Activated gamma-delta T cell treated with anti-CD3 and anti-CD28 coated beads, Interleukin-2, amount 50 U/mL, for 16 hours (primary cell): ENCODE measurements around the gene HCN1.

Experiments used
- DNase-seq: peaks from one replicate; pipeline ENCODE4 v3.0.0-alpha.2; 2020; ENCODE audit warnings: low read depth

Gene HCN1

DNA sequence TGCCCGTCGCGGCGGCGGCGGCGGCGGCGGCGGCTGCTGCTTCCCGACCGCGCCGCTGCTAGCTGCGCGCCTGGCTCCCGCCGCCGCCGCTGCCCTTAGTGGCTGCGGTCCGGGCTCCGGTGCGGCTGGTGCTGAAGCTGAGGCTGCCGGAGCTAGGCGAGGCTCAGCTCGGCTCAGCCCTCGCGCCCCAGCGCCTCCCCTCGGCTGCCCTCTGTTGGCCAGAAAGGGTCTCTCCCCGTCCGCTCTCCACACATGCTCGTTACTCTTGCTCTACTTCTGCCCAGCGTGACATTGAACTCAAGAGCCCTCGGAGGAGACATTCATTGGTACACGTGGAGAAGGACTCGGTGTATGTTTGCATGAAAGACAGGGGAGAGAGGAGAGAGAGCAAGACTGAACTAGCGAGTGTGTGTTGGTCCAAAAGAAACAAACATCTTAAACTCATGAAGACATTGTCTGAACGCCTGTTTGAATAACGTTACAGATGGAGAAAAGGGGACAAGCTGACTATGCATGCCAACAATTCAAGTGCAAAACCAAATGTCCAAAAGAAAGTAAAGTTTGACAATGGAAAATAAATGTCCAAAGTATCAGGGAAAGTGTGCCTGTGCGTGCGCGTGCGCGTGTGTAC, at the start of gene HCN1:
Gene HCN1, minus strand, starts transcription at position 175 of the 631 bp plus-strand sequence.
- DNase-seq, result no peak

DNA sequence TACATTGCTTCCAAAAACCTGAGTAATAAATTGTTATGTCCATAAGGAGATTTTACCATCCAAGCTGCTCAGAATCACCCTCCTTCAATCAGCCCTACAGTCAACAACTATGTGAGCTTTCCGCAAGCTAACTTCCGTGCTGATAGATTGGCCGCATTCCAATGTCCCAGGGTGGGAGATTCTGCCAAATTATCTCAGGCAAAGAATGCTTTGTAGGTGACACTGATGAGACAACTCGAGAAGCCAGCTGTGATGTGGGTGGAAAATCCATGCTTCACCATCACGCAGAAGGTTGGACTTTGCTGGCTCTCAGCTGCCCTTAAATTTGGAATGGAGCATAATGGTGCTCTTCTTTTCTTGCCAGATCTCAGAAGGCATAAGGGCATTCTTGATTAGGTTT, 44.9 kb upstream of the HCN1 start:
- no peak for DNase-seq

DNA sequence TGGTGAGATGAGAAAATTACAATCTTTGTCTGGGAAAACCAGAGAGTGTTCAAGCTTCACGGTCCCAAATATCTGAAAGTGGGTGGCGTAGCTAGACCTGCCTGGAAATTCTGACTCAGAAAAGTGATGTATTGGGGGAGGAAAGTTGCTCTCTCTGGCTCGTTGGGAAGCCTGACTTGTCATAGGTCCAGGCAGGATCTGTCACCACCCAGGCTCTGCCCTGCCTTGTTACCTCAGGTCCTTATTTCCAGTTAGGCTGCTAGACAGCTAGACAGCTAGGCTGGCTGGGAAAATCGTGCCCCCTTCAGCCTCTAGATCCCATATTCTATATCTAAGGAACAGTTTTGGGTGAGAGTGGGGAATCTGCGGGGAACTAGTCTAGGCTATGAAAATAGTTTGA, 41.0 kb upstream of the HCN1 start:
- DNase-seq, result no peak

DNA sequence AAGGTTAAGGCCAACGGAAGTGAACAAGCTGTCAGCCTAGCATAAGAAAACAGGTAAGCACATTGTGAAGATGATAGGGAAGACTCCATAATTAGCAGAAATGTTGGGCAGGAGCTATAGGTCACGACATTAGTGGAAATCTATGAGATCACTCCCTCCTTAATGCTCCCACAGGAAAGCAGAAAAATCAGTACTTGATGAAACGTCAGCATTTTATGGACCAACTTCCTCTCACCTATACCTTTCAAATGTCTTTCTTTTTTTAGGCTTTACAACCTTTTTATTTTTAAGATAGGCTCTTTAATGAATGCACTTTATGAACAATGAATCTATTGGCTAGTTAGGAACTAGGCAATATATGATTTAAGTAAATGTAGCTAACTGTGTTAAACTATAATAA, 29.4 kb upstream of the HCN1 start:
- no peak for DNase-seq

DNA sequence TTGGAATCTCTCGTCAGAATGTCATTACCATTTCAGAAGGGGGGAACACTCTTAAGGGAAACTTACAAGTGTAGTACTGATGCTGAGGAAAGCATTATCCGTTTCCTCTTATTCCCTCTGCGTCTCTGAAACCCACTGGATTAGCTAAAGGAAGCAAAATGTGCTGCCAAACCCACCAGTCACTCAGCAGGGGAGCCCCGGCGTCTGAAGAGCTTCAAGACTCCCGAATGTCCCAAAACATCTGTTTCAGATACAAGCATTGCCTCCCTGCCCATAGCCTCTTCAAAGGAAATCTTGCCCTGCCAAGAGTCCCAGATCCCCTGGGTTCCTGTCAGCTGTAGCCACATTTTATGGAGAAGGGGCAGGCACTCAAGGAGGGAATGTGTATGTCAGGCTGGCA, 1.0 kb upstream of the HCN1 start:
- DNase-seq, result no peak

DNA sequence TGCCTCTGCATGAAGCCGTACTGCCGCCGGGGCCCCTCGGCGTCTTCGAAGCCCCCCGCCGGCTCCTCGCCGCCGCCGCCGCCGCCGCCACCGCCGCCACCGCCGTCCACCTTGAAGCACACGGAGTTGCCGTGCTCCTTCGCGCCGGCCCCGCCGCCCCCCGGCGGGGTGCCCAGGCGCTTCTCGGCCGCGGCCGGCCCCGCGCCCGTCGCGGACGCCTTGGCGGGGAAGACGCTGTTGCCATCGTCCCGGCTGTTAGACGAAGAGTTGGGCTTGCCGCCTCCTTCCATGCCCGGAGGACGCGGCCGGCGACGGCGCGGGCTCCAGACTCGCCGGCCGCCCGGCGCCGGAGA, 400 bp downstream of the HCN1 start:
- no peak for DNase-seq

DNA sequence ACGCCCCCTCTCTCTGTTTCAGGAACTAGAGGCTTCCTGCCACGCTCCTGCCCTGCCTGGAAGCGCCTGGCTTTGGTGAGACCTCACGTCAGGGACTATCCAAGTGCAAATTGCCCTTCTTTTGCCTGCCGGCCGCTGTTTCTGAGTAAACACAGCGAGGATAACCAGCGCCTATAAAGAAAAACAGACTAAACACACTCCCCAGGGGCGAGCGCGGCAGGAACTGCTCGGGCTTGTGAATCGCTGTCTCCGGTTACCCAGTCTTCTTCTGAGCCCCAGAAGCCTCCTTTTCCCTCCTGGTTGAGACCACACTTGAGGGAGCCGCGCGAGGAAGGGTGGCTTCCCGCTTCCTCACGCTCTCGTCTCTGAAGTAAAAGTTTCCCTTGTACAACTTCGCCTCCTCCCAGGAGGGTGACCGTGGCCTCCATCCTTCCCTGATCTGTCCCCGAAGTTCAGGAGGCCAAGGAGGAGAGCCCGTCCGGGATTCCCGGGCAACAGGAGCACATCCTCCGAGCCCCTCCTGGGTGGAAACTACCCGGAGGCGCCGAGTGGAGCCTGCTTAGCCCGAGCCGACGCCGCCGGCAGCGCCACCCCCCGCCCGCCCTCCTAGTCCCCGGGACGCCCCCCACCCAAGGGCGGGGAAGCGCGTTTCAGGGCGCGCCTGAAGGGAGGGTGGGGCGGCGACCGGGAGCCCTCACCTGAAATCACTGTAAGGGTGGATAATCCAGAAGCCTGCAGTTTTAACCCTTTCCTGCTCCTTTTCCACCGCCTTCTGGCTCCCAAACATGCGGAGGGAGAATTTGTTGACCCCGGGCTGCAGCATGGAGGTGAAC, 993 bp downstream of the HCN1 start:
- no peak for DNase-seq

DNA sequence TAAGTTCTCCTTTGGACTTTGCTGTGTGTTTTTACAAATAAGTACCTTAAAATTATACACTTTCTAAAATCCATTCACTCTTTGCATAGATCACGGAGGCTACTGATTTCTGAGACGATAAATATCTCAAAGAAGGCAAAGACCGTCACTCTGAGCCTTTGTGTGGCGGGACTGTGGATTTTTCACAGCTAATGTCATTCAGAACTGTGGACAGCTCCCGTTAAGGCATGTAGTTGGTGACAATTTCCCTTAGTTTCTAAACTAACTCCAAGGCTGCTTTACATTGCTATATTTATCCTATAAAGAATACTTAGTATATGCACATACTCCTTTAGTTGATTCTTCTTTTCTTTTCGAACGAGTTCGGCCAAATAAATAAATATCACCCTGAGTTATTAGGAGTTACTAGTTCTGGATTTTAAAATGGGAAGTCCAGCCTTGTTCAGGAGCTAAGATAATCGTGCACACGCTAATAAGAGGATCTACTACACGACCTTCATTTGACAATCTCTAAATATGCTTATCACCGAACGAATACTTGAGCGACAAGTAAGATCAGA, 1.8 kb downstream of the HCN1 start:
- DNase-seq, result no peak

DNA sequence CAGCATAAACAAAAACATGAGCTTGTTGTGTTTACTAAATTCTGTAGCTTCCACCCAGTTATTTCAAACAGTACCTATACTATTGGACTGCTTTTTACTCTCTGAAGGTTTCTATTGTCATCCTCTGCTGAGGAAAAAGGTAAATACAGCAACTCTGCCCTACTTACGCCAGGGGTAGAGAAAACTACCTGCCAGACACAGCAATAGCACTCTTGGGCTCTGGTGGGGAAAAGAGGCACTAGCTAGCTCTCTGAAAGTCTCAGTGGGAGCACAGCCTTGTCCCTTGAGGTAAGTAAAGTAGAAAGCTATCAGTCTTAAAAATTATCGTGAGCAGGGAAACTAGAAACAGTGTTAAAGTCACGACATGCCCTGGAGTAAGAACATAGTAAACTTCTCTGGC, 3.7 kb downstream of the HCN1 start:
- no peak for DNase-seq

DNA sequence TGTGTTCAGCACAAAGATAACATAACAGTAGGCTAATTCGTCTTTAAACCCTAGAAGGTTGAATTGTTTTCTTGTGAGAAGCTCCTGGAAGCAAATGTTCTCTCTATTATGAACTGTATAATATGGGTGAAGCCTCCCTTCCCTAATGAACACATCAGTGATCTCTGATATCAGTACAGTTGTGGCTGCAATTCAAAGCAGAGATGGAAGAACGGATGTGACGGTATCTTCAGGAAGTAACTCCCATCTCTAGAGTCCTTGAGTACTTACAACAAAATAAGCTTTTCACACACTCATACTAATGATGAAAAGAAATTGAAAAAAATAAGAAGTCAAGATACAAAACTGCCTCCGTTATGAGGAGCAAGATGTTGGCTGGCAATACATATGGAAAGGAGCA, 4.5 kb downstream of the HCN1 start:
- DNase-seq, result no peak

DNA sequence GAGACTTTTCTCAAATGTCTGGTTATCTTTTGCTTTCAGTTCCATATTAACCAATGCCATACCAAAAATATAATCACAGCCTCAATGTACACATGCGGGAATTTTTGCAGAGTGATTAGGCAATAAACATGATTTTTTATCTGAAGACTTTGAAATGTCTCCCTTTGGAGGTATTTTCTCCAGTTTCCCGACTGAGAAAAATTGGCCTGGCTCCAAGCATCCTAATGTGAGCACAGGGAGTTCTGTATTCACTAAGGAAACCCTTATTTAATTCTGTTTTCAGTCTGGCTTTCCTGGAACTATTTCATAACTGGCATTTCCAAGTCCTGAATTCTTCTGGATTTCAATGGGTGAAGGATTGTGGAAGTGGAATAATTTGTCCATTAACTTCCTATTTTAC, 8.5 kb downstream of the HCN1 start:
- DNase-seq, result no peak

DNA sequence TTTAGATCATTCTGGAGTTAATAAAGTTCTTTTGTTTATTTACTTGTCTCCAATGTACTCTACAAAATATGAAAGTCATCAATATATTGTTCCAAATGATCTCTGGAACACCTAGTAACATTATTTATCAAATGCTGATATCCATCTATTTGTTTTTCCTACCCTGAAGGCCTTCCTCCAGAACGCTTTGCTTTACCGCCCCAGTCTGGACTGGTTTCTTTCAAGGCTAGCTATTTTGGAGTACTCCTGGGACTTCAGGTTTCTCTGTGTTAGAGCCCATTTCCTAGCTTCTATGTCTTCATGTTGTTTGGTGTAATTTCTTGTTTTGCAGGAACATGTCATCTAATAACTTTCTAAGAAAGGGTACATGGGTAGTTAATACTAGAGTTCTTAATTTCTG, 9.6 kb downstream of the HCN1 start:
- DNase-seq, result no peak

DNA sequence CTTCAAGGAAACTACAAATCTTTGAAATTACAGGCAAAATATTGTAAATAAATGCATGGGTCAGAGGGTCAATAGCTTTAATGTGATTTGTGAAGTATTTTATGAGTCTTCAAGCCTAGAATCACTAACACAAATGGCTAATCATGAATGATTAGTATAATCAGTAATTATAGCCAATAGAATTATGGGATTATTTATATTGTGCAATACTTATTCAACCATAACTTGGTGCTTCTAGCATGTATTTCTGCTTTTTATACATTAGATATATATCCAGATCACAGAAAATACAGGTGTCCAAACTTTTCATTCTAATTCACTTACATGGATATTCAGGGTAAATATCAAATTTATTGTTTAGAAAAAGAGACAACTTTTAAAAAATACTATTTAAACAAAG, 12.1 kb downstream of the HCN1 start:
- DNase-seq, result no peak

DNA sequence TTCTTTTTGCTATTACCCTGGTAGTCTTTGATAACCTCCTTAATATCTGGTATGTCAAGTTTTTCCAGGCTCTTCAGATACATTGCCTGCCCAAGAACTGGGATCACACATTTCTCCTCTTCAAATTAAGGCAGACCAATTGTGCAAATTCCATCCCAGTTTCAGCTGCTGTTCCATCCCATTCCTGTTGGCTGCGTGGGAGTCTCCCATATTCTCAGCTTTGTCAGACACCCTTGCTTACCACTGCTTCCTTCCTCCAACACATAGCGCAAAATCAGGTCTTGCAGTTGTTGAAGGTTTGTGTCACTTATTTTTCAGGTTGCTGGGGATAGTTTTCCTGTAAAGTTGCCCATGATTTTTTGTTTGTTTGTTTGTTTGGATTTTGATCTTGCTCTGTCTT, 15.2 kb downstream of the HCN1 start:
- no peak for DNase-seq

DNA sequence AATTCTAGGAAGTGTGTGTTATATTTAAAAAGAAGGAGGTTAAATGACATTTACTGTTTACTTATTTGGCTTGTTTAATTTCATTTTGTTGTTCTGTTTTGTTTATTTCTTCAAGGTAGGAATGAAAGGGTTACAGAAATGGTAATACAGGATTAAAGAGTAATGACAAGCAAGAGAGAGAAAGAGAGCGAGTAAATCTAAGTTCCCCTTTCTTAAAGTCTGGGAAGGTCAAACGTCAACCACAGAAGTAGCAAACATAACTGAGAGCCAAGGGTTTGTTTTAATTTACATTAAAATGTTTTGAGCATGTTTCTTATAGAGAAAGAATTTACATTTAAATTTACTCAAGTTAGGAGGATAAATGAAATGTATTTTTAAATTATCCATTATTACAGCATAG, 18.7 kb downstream of the HCN1 start:
- no peak for DNase-seq

DNA sequence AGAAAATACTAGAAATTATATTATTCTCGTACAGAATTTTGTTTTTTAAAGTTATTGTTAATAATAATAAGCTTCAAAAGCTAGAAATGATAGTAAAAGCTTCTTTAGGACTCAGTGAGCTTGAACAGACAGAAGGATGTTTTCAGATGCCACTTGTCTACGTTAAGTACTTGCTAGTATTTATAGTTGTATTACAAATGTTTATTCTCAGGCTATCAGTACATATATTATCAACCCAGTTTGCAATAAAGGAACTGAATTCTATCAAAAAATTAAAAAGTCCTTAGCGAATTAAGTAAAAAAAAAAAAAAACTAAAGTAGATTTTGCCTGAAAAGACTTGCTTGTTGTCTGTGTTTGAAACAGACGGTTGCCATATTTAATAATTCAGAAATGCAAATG, 23.9 kb downstream of the HCN1 start:
- no peak for DNase-seq

DNA sequence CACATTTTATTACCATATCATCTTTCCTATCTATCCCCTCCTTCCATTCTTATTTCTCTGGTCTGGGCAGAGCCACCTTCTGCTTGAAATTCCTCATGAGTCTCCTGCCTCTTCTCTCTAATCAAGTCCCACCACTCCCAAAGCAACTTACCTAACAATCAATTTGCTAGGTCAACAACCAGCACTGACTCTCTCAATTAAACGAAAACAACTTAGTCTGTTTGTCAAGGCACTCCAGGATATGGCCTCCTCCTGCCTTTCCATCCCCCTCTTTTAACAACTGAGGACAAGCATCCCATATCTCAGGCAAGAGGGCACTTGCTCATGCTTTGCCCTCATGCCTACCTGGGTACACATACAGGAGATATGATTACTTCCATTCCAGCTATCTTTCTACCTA, 47.4 kb downstream of the HCN1 start:
- no peak for DNase-seq

DNA sequence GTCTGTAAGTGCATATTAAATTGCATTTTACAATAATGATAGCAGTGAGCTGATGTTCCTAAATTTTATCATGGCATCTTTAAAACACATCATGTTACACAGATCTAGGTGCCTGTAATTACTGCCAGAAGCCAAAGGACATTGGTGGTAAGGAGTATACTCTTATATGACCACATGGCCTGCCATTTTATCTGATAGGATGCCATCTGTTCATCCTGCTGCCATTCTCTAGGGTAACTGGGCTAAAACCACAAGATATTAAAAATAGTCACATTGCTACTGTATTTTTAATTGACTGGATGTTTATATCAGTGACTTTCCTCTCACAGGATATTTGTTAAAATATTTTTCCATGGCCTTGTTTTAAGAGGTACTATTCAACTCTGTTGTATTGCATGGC, 53.1 kb downstream of the HCN1 start:
- no peak for DNase-seq

DNA sequence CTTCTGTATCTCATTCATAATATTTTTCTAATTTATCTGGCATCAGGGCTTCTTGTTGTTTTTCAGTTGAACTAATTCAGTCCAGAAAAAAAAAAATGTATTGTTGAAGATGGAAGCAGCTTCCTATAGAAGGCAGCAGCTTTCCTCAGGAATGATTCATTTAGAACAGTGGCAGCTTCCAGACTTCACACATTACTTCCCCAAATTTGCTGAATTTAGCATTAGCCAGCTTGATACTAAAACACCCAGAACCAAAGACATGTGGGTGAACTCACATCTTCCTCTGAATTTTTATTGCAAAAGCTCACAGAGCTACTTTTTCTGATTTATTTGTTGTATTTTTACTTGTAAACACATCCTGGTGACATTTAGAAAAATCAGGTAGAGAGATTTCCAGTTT, 53.8 kb downstream of the HCN1 start:
- DNase-seq, result no peak

DNA sequence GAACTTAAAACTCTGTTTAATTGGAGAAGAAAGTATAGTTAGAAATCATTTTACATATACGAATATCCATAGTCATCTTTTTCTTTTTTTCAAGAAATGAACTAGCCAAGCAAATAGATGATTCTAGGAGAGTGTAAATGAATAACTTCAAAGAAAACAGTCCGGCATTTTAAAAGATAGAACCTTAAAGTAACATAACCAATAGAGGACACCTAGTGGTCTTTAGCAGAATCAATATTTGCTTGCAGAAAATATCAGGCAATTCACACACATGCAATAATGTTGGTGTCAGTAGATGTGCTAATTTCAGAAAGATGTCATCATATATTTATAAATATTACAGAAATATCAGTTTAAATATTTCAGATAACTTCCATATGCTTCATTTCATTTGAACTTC, 57.1 kb downstream of the HCN1 start:
- no peak for DNase-seq

DNA sequence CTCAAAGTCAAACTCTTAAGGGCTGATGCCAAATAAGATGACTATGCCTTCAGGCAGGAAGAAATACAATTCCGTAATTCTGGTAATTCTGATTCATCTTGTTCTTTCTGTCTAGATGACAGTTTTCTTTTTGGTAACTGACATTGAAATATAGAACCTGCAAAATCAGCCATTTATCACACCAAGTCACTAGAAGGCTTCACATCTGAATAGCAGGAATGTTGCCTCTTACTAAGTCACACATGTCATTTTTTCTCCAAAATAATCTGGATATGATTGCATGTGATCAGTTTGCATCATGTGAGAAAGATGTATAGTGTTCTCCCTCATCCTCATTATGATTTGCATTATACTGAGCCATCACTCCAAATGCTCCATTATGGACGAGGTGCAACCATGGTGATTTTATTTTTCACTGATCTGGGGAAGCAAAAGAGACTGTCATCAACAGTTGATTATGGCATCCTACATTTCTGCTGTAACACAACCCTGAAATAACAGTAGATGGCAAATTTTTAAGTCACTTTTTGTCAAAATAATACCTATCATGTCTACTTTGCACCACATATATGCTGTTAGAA, 69.0 kb downstream of the HCN1 start:
- DNase-seq, result no peak

DNA sequence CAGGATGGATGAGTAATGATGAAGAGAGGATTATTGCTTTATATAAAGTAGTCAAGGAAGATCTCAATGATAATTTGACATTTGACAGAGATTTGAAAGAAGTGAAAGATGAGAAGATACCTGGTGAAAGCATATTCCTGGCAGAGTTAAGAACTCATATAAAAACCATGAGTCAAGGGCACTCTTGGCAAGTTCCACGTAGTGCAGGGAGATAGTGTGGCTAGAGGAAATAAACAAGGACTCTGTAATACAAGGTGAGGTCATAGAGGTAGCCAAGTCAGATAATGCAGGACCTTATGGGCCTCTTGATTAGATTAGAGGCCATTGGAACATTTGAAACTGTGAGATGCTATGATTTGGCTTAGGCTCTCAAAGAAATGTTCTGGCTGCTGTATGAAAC, 72.3 kb downstream of the HCN1 start:
- no peak for DNase-seq

DNA sequence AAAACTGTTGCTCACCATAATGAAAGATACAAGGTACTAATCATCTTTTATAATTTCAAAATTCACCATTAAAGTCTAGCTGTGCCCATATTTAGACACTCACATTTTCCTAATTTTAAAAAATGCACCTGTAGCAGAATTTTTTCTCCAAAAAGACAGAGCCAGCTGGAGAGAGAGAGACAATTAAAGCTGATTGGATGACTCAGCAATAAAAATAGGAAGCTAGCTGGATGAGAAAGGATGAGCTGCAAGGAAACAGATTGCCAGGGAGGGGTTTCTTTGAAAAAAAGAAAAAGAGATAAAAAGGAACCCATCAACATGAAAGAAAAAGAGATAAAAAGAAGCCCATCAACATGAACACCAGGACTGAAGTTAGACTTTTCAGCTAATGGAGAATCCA, 73.8 kb downstream of the HCN1 start:
- DNase-seq, result no peak
